Measurements from ENCODE around the gene TXNRD2. TPM values are rescaled to one million over a fixed set of nuclear protein-coding genes. Genes with fewer than 3 reads are reported as not detected.
"Not testable (repeated sequence)": the region's sequence is repeated elsewhere in the genome, so short reads cannot be mapped to it uniquely, and the experiment has no call there.

TXNRD2 gene
- total and polyA plus RNA-seq, 2 donors from 2014 or later: 28.6 to 50.6 TPM

DNA sequence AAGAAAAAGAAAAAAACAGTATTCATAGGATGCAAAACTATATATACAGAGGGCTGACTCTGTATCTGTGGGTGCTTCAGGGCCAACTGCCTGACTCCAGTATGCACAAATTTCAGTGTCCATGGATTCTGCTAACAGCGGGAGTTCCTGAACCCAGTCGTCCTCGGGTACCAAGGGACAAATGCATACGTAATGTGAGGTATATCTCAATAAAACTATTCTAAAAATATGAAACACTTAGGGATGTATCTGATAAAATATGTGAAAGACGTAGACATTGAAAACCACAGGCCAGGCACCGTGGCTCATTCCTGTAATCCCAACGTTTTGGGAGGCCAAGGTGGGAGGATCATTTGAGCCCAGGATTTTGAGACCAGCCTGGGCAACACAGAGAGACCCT lies 13.9 kb downstream of the TXNRD2 start:
- FAIRE-seq: no peak

DNA sequence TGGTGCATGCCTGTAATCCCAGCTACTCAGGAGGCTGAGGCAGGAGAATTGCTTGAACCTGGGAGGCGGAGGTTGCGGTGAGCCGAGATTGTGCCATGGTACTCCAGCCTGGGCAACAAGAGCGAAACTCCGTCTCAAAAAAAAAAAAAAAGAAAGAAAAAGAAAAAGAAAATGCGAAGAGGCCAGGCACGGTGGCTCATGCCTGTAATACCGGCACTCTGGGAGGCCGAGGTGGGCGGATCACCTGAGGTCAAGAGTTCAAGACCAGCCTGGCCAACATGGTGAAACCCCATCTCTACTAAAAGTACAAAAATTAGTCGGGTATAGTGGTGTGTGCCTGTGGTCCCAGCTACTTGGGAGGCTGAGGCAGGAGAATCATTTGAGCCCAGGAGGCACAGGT lies 15.6 kb downstream of the TXNRD2 start:
- H3K4me1 ChIP-seq (ENCODE audit: control insufficient read depth in 2 of 3, insufficient read depth in 2 of 3, low read depth in 1 of 3, low read length in 3 of 3); H3K4me3 ChIP-seq (ENCODE audit: low read length in 3 of 3); DNase-seq; H3K27me3 ChIP-seq (ENCODE audit: control insufficient read depth, insufficient read depth, low read length); H3K9me3 ChIP-seq (ENCODE audit: control insufficient read depth in 2 of 3, insufficient read depth in 1 of 3, low read length in 3 of 3); FAIRE-seq; H3K36me3 ChIP-seq (ENCODE audit: control insufficient read depth in 2 of 3, insufficient read depth in 3 of 3, low read length in 3 of 3); intact Hi-C loops (cut with DNase I); H3K9ac ChIP-seq (ENCODE audit: low read length in 3 of 3); H3K27ac ChIP-seq (ENCODE audit: low read depth in 2 of 2, low read length in 2 of 2): not testable (repeated sequence)

More for the DNA sequence above, 13.9 kb downstream of the TXNRD2 start:
- Histone ChIP-seq H3K36me3 (ENCODE audit: control insufficient read depth in 2 of 3, insufficient read depth in 3 of 3, low read length in 3 of 3) (no peaks in the 10 kb centered on the region), H3K4me1 (ENCODE audit: control insufficient read depth in 2 of 3, insufficient read depth in 2 of 3, low read depth in 1 of 3, low read length in 3 of 3) (no peaks in the 10 kb centered on the region), H3K9me3 (ENCODE audit: control insufficient read depth in 2 of 3, insufficient read depth in 1 of 3, low read length in 3 of 3) (no peaks in the 10 kb centered on the region), H3K9ac (ENCODE audit: low read length in 3 of 3) (no peak overlapping the region), H3K27ac (ENCODE audit: low read depth in 2 of 2, low read length in 2 of 2) (no peak overlapping the region), H3K27me3 (ENCODE audit: control insufficient read depth, insufficient read depth, low read length) (no peaks in the 10 kb centered on the region), H3K4me3 (ENCODE audit: low read length in 3 of 3) (no peak overlapping the region)
- no peak for TF ChIP-seq CTCF (IDR thresholded peaks at IDR 0.05; ENCODE audit: borderline replicate concordance, extremely low read depth, insufficient read depth)
- intact Hi-C loops (cut with DNase I): no loop called here
- DNase-seq: no peak

DNA sequence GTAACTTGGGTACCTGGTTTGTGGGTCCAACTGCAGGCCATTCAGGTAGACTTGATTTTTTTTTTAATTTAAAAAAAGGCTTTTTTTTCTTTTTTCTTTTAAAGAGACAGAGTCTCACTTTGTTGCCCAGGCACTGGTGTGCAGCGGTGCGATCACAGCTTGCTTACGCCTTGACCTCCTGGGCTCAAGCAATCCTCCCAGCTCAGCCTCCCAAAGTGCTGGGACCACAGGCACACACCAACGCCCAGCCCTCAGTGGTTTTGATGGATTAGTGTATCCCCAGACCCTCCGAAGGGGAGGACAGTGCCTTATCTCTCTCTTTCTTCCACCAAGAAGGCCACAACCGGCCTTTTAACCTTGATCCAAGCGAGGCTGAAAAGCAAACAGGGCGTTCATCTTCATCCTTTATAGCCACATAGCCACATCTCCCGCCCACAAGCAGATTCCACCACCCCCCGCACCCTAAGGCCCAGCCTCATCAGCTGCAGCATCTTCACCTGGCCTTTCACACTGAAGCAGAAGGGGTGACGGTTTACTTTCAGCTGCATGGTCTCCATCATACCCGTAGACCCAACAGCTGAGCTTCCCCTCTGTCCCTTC lies 17.6 kb downstream of the TXNRD2 start:
- FAIRE-seq (no peak), DNase-seq (peak in 1 of 5 donors; percentile 25)
- H3K36me3 ChIP-seq (ENCODE audit: control insufficient read depth in 2 of 3, insufficient read depth in 3 of 3, low read length in 3 of 3): no peaks in the 10 kb centered on the region
- no peak overlapping the region for H3K9ac ChIP-seq (ENCODE audit: low read length in 3 of 3)
- TF ChIP-seq CTCF (IDR thresholded peaks at IDR 0.05; ENCODE audit: borderline replicate concordance, extremely low read depth, insufficient read depth): no peak
- H3K27ac ChIP-seq (ENCODE audit: low read depth in 2 of 2, low read length in 2 of 2): no peak overlapping the region
- intact Hi-C loops (cut with DNase I): no loop called here
- H3K9me3 ChIP-seq (ENCODE audit: control insufficient read depth in 2 of 3, insufficient read depth in 1 of 3, low read length in 3 of 3): no peaks in the 10 kb centered on the region
- no peaks in the 10 kb centered on the region for H3K27me3 ChIP-seq (ENCODE audit: control insufficient read depth, insufficient read depth, low read length)
- H3K4me1 ChIP-seq (ENCODE audit: control insufficient read depth in 2 of 3, insufficient read depth in 2 of 3, low read depth in 1 of 3, low read length in 3 of 3): no peaks in the 10 kb centered on the region
- H3K4me3 ChIP-seq (ENCODE audit: low read length in 3 of 3): no peak overlapping the region

DNA sequence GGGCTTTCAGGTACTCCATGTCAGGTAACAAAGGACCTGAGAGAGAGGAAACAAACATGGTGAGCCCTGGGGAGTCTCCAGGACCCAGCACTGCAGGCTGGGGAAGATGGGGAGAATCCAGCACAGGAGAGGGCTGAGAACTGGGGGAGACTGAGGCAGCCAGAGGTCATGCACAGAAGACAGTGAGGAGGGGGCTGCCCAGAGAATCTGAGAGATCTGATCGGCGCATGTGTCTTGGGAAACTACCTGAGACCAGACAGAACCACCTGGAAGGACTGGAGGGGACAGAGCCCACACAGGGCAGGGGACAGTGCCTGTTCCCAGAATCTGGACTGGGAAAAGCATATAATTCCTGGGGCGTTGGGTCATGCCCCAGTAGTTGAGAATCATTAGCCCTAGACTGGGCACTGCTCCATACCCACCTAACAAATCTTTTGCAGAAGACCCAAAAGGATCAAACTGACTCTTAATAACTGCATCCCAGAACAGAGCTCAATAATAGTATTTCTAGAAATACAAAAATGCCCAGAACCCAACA lies 20.0 kb downstream of the TXNRD2 start:
- DNase-seq: peak in 1 of 5 donors; percentile 10
- no peak for TF ChIP-seq CTCF (IDR thresholded peaks at IDR 0.05; ENCODE audit: borderline replicate concordance, extremely low read depth, insufficient read depth)
- no peak for FAIRE-seq
- Histone ChIP-seq H3K4me1 (ENCODE audit: control insufficient read depth in 2 of 3, insufficient read depth in 2 of 3, low read depth in 1 of 3, low read length in 3 of 3) (no peaks in the 10 kb centered on the region), H3K36me3 (ENCODE audit: control insufficient read depth in 2 of 3, insufficient read depth in 3 of 3, low read length in 3 of 3) (peaks cover 0 to 20% (median 9%) of the 10 kb centered on the region in 3 donors), H3K9me3 (ENCODE audit: control insufficient read depth in 2 of 3, insufficient read depth in 1 of 3, low read length in 3 of 3) (no peaks in the 10 kb centered on the region), H3K4me3 (ENCODE audit: low read length in 3 of 3) (no peak overlapping the region), H3K9ac (ENCODE audit: low read length in 3 of 3) (no peak overlapping the region), H3K27me3 (ENCODE audit: control insufficient read depth, insufficient read depth, low read length) (no peaks in the 10 kb centered on the region), H3K27ac (ENCODE audit: low read depth in 2 of 2, low read length in 2 of 2) (no peak overlapping the region)
- intact Hi-C loops (cut with DNase I): no loop called here
